SK-N-MC (cell line): ENCODE results near the gene USH2A.

Source experiments
- EZH2 ChIP-seq: fragments of 200-600 bp; sonication (generic); IDR thresholded peaks from one replicate; pipeline ENCODE4 v1.6.1; 2017; ENCODE audit warnings: antibody characterized with exemption
- FOXP2 ChIP-seq: optimal IDR thresholded peaks from 2 replicates; pipeline ENCODE3; 2011; ENCODE audit warnings: mild to moderate bottlenecking, moderate library complexity; ENCODE audit not compliant: insufficient read depth; ENCODE audit errors: extremely low read length, control extremely low read depth
- POLR2AphosphoS5 ChIP-seq: IDR thresholded peaks from 2 replicates; pipeline ENCODE4 v1.6.1; 2012; ENCODE audit warnings: mild to moderate bottlenecking, low read depth, low read length, borderline replicate concordance

DNA sequence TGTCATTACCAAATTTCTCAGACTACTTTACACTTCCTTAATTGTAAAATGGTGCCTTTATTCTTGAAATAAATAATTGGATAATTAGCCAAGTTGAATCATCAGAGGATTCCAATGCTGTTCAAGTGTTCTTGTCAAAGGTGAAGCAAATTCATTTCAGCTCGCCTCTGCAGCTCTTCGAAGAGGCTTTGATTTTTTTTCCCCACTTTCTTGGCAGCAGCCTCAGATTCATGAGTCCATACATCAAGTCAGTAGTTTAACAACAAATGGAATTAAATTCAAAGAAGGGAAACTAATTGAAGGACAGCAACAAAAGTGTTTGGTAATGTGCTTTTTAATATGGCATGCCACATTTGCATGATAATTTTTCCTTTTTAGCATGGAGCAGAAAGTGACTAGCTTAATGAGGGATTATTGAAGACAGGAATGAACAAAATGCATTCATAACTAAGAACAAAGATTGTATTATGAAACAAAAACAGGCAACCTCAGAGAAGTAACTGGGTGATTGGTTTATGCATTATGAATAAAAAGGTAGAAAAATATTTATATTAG, 239.0 kb downstream of the USH2A start:
- TF ChIP-seq POLR2AphosphoS5 (no peak), EZH2 (no peak), FOXP2 (no peak)
